A673 (cell line): ENCODE measurements around the gene SHISA5.

ENCODE experiments used
- CTCF ChIP-seq: fragments of 300-800, 200-600 bp; sonication (generic); conservative IDR thresholded peaks from 2 replicates; pipeline ENCODE4 v1.5.1; 2017; ENCODE audit warnings: low read depth, mild to moderate bottlenecking, antibody characterized with exemption, low read length, moderate library complexity, mixed read lengths
- EZH2 ChIP-seq: fragments of 200-600 bp; sonication (generic); IDR thresholded peaks from 2 replicates; pipeline ENCODE4 v1.6.1; 2017; ENCODE audit warnings: borderline replicate concordance, low read depth, mild to moderate bottlenecking, mixed read lengths, antibody characterized with exemption, low read length; ENCODE audit not compliant: poor library complexity, severe bottlenecking

GRCh38 chr3:48505146-48505545, 1.2 kb upstream of the SHISA5 start:
- TF ChIP-seq CTCF (no peak), EZH2 (no peak)
